CD4-positive, alpha-beta T cell (primary cell): ENCODE results near the gene IFT74. TPM values are rescaled to one million over a fixed set of nuclear protein-coding genes. Genes with fewer than 3 reads are reported as not detected.

Source experiments
- ATAC-seq: fragments of 200-7000 bp; cut with Tn5 transposase; one replicate; pipeline ENCODE4 v1.10.0; 2022; ENCODE audit warnings: mild to moderate bottlenecking; ENCODE audit not compliant: poor library complexity
- CTCF ChIA-PET: fragments of 350-600 bp; sonication (Branson Sonifier 250); formaldehyde crosslinking; loops from one replicate; lab custom pipeline; 2021; ENCODE audit warnings: antibody characterized with exemption, inconsistent platforms; lab: Charles Lee
- POLR2A ChIA-PET: fragments of 350-600 bp; sonication (Branson Sonifier 250); formaldehyde crosslinking; loops from one replicate; lab custom pipeline; 2021; ENCODE audit warnings: antibody characterized with exemption, inconsistent platforms; lab: Charles Lee
- DNase-seq, 14 experiments: peaks; one replicate each; pipeline ENCODE4 v3.0.0-alpha.2; 2013 to 2020; ENCODE audit warnings: mixed read lengths in 2 of 14
- H3K27ac ChIP-seq, 2 donors: one replicate each; pipeline versions ENCODE4 v1.5.1 to v1.7.0; 2013; ENCODE audit warnings: low read length in 2 of 2, low read depth in 1 of 2, mild to moderate bottlenecking in 1 of 2
- H3K27me3 ChIP-seq, 2 experiments: 1 replicate in 1 of 2; 2 replicates in 1 of 2; pipeline versions ENCODE4 v1.6.1 to v1.7.0; 2013; ENCODE audit warnings: low read length in 2 of 2, control low read depth in 1 of 2, mild to moderate bottlenecking in 1 of 2, moderate library complexity in 1 of 2; ENCODE audit not compliant: insufficient read depth in 2 of 2, control insufficient read depth in 1 of 2
- H3K36me3 ChIP-seq: one replicate; pipeline ENCODE4 v1.6.1; 2013; ENCODE audit warnings: low read length, control low read depth; ENCODE audit not compliant: insufficient read depth
- H3K4me1 ChIP-seq: one replicate; pipeline ENCODE4 v1.6.1; 2013; ENCODE audit warnings: low read length, control low read depth; ENCODE audit not compliant: insufficient read depth
- H3K4me3 ChIP-seq: one replicate; pipeline ENCODE4 v1.5.1; 2013; ENCODE audit warnings: mild to moderate bottlenecking, low read length, moderate library complexity
- H3K9me3 ChIP-seq, 2 experiments: 1 replicate in 1 of 2; 2 replicates in 1 of 2; pipeline versions ENCODE4 v1.6.1 to v1.7.0; 2013; ENCODE audit warnings: low read length in 2 of 2, mild to moderate bottlenecking in 2 of 2, control low read depth in 1 of 2, moderate library complexity in 1 of 2; ENCODE audit not compliant: control insufficient read depth in 1 of 2, insufficient read depth in 1 of 2
- H3K27ac Mint-ChIP-seq: one replicate; pipeline ENCODE4 v1.8.0; 2020; ENCODE audit warnings: mixed read lengths
- H3K27me3 Mint-ChIP-seq: one replicate; pipeline ENCODE4 v1.8.0; 2021; ENCODE audit warnings: mixed read lengths
- H3K36me3 Mint-ChIP-seq: one replicate; pipeline ENCODE4 v1.8.0; 2021; ENCODE audit warnings: low read depth, mixed read lengths
- H3K4me1 Mint-ChIP-seq: one replicate; pipeline ENCODE4 v1.8.0; 2021; ENCODE audit warnings: low read depth, mixed read lengths
- H3K4me3 Mint-ChIP-seq: one replicate; pipeline ENCODE4 v1.8.0; 2020; ENCODE audit warnings: mild to moderate bottlenecking, mixed read lengths
- H3K9me3 Mint-ChIP-seq: one replicate; pipeline ENCODE4 v1.8.0; 2020; ENCODE audit warnings: mixed read lengths
- CTCF ChIP-seq: fragments of 200-600 bp; IDR thresholded peaks from one replicate; pipeline ENCODE4 v1.8.0; 2022; ENCODE audit warnings: antibody characterized with exemption, mild to moderate bottlenecking
- intact Hi-C, 2 experiments: fragments of 100-400 bp; cut with DNase I in 1 of 2; cut with micrococcal nuclease in 1 of 2; formaldehyde crosslinking; loops; one replicate each; pipeline versions ENCODE4 v1.15.1 to v1.9.0; 2023 to 2025; cut with DNase I, micrococcal nuclease
- total RNA-seq, 174 experiments: library from RNA in 2 of 174; stranded (reverse) in 2 of 174; gene quantifications; one replicate each; pipeline ENCODE4 v1.2.3 and lab custom pipeline; 2021 to 2026

Gene IFT74
- total RNA-seq, 2 experiments from 2014 or later = 7.3 to 7.7 TPM

- no peak for ATAC-seq
- H3K4me1 ChIP-seq = no peaks in the 10 kb centered on the region
- TF ChIP-seq CTCF = no peak
- intact Hi-C loops = no loop called here
- H3K4me3 ChIP-seq = no peak overlapping the region
- no peaks in the 10 kb centered on the region for H3K27me3 Mint-ChIP-seq
- no peaks in the 10 kb centered on the region for H3K36me3 ChIP-seq
- H3K9me3 Mint-ChIP-seq = no peaks in the 10 kb centered on the region
- CTCF ChIA-PET = no interaction called here
- DNase-seq = no peak
- H3K27ac Mint-ChIP-seq = no peak overlapping the region
- no peak overlapping the region for H3K4me3 Mint-ChIP-seq
- no peaks in the 10 kb centered on the region for H3K27me3 ChIP-seq
- no peaks in the 10 kb centered on the region for H3K4me1 Mint-ChIP-seq
- H3K27ac ChIP-seq = no peak overlapping the region
- H3K36me3 Mint-ChIP-seq = no peaks in the 10 kb centered on the region
- POLR2A ChIA-PET = no interaction called here
- no peaks in the 10 kb centered on the region for H3K9me3 ChIP-seq
Measured at GRCh38 chr9:27086818-27087680, 130.8 kb downstream of the IFT74 start.

- intact Hi-C loops = no loop called here
Measured at GRCh38 chr9:27088981-27089380, 132.8 kb downstream of the IFT74 start.

GRCh38 chr9:27089706-27090105, 133.5 kb downstream of the IFT74 start:
- no peaks in the 10 kb centered on the region for H3K9me3 Mint-ChIP-seq
- ATAC-seq (no peak), DNase-seq (no peak)
- no peaks in the 10 kb centered on the region for H3K4me1 ChIP-seq
- POLR2A ChIA-PET = no interaction called here
- no peaks in the 10 kb centered on the region for H3K36me3 Mint-ChIP-seq
- no peak overlapping the region for H3K4me3 ChIP-seq
- no peaks in the 10 kb centered on the region for H3K4me1 Mint-ChIP-seq
- H3K27ac ChIP-seq = no peak overlapping the region
- no peak for TF ChIP-seq CTCF
- no peak overlapping the region for H3K27ac Mint-ChIP-seq
- no peaks in the 10 kb centered on the region for H3K36me3 ChIP-seq
- no peaks in the 10 kb centered on the region for H3K27me3 ChIP-seq
- H3K9me3 ChIP-seq = peaks cover 0 to 8% of the 10 kb centered on the region in 2 experiments
- peaks cover 15% of the 10 kb centered on the region for H3K27me3 Mint-ChIP-seq
- H3K4me3 Mint-ChIP-seq = no peak overlapping the region
- CTCF ChIA-PET = no interaction called here
- intact Hi-C loops = no loop called here

More at GRCh38 chr9:27088981-27089380, 132.8 kb downstream of the IFT74 start:
- Mint-ChIP-seq H3K9me3 (no peaks in the 10 kb centered on the region), H3K27me3 (peaks cover 8% of the 10 kb centered on the region), H3K4me3 (no peak overlapping the region), H3K27ac (no peak overlapping the region), H3K36me3 (no peaks in the 10 kb centered on the region), H3K4me1 (no peaks in the 10 kb centered on the region)
- H3K4me1 ChIP-seq = no peaks in the 10 kb centered on the region
- TF ChIP-seq CTCF = no peak
- no peaks in the 10 kb centered on the region for H3K27me3 ChIP-seq
- ChIA-PET POLR2A (no interaction called here), CTCF (no interaction called here)
- ATAC-seq (no peak), DNase-seq (no peak)
- H3K9me3 ChIP-seq = peaks cover 0 to 8% of the 10 kb centered on the region in 2 experiments
- H3K27ac ChIP-seq = no peak overlapping the region
- H3K4me3 ChIP-seq = no peak overlapping the region
- H3K36me3 ChIP-seq = no peaks in the 10 kb centered on the region
